Stimulated activated CD8-positive, alpha-beta memory T cell treated with anti-CD3 and anti-CD28 coated beads, Interleukin-7, amount 100 ng/mL, for 4 hours (primary cell): ENCODE data around the gene DLGAP3.

ENCODE experiments used
- DNase-seq, 2 donors: peaks; one replicate each; pipeline ENCODE4 v3.0.0-alpha.2; 2020; ENCODE audit warnings: low read depth in 2 of 2

The DLGAP3 gene

GRCh38 chr1:34928699-34929496 lies 552 bp downstream of the DLGAP3 start:
- DNase-seq = peak; percentile 6 to 8

DNA sequence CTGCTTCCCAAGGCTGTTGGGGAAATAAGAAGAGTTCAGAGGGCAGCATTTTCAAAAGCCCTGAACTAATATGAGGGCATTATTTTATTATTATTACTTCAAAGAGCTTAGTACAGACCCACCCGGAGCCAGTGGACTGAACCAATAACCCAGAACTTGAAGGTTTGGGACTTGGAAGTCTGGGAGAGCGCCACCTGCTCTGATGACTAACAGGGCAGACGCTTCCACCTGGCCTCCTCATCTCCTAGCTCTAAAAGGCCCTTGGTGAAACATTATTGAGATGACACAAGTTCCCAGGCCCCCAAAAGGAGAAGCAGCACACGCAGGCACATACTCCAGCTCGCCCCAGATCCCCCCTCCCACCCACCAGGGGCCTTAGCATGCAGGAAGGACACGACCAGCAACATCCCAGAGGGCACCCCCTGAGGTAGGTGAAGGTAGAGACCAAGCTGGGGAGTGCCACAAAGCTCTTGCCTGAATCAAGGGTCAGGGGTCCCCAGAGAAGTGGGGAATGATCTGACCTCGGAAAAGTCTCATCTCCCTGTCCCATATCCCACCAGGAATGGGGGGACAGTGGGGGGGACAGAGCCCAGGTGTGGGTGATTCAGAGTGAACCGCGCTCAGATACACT lies 1.3 kb downstream of the DLGAP3 start:
- no peak for DNase-seq

DNA sequence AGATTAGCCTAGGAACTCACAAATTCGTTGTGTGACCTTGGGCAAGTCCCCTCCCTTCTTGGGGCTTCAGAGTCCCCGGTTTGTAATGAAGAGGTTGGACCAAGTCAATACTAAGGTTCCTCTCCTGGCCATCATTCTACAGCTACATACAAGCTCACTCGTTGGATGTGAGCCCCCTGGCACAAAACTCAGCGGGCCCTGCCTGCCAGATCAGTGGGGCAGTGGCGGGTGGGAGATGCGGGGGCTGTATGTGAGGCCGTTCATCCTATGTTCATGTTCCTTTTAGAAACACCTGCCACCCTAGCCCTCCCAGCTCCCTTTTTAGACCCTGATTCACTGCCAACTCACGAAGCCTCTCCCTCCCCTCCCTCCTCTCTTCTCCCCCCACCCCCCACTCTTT lies 2.1 kb downstream of the DLGAP3 start:
- DNase-seq = no peak

DNA sequence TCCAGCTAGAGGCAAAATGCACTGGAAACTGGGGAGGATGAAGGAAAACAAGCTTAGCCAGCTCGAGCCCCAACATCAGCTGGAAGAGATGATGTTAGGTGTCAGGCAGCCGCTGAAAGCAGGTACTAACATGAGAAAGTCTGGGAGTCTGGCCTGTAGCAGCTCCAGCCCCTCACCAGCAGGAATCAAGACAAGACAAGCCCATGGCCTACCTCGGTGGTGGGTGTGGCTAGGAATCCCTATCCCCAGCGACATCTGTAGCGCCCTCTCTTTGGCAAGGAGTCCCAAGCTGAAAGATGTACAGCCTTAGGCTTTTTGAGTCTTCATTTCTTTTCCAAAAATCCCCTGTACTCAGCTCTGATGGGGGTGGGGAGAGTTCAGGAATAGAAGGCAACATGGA lies 2.6 kb downstream of the DLGAP3 start:
- DNase-seq = no peak

GRCh38 chr1:34926156-34926555 lies 3.3 kb downstream of the DLGAP3 start:
- DNase-seq = no peak

GRCh38 chr1:34925730-34926129 lies 3.7 kb downstream of the DLGAP3 start:
- DNase-seq = no peak

- peak in 1 of 2 donors; percentile 22 for DNase-seq
These were observed 4.5 kb downstream of the DLGAP3 start for GRCh38 chr1:34924759-34925555.

DNA sequence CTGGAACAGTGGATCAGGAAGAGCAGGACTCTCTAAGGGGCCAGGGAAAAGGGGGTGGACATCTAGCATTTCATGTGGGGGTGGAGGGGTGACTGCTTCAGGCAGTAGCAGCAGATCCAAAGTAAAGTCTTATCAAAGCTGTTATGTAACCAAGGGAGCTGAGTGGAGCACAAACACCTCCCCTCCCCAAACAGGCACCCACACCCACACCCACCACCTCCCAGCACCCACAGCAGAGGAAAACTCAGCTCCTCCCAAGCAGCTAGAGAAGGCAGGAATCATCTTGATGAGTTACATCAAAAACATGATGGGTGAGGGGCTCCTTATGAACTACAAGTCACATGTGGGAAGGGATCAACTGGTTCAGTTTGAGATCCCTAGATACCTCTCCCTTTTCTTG lies 6.0 kb downstream of the DLGAP3 start:
- DNase-seq = no peak

GRCh38 chr1:34918977-34919561 lies 10.4 kb downstream of the DLGAP3 start:
- DNase-seq = peak in 1 of 2 donors; percentile 19

DNA sequence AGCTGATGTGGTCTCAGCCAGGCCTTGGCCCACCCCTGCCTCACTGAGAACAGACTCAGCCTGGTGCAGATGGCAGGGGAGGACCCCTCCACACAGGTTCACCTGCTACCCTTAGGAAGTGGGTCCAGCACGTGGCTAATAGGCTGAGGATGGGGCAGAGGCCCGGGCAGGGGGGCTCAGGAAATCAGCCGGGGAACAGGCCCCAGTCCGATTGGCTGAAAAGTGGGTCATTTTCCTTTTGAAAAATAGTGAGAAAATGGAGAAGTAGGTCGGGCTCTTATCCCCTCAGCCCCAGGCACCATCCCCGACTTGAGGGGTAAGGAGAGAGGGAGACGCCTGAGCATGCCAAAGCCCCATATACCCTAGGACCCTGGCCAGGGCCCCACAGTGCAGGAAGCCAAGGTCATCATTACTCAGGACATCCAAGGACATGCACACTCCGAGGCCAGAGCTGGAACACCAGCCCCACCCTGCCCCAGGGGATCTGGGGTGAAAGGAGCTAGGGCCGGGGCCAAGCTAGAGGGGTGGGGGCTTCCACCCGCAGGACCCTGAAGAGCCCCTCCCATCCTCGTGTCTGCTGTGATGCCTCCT lies 11.0 kb downstream of the DLGAP3 start:
- no peak for DNase-seq

DNA sequence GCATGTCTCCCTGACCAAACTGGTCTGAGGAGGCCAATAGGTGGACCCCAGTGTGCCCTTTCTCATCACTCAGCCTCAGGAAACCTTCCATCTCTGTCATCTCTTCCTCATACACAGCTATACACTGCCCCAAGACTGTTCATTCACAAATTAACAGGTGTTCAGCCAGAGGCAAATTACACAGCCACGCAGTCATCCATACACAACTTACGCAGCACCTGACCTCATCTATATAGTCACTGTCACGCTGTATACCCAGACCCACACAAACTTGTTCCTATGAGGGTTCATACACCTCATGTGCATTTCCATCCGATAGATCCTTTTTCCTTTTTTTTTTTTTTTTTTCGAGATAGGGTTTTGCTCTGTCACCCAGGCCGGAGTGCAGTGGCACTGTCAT lies 12.4 kb downstream of the DLGAP3 start:
- no peak for DNase-seq

DNA sequence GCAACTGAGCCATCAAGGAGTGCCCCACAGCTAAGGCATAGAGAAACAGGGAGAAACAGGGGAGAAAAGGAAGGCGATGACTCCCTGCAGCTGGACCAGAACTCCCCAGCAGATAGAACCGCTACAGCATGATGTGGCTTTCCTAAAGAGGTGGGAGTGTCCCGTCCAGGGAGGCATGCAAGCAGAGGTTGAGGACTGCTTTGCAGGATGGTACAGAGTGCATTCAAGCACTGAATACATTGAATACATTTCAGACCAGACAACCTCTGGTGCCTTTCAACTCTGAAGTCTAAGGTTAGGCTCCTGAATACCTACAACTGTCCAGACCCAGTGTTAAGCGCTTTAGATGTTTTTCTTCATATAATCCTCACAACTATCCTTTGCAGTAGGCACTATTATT lies 13.3 kb downstream of the DLGAP3 start:
- no peak for DNase-seq

DNA sequence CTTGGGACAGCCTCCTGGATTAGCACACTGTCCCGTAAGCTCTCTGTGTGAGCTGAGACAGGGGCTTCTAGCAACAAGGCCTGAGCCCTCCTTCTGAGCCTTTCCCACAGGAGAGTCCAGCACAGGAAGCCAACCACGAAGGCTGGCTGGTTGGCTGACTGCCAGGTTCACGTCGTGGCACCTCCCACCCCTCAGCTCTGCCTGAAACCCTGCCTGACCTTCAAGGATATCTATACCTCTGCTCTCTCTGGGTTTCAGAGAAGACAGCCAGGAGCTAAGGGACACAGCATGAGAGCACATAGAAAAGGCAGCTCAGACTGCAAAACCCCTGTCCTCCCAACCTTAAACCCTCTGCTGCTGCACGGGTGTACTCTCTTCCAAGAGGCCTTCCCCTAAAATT lies 13.9 kb downstream of the DLGAP3 start:
- DNase-seq = no peak

DNA sequence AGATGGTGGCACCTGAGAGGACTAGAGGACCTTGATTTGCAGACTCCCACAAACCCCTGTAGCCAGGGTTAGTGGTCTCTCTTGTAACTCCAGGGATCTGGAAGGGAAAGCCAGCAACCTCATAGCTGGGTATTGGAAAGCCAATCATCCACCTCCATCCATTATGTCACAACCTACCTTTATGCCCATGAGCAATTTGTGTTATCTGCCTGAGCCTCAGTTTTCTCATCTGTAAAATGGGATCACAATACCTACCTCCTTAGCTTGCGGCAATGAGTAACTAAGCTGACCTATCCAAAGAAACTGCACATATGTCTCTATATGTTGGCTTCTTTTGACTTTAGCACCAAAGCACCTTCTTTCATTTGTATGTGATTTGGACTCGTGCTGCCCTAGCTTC lies 14.5 kb downstream of the DLGAP3 start:
- no peak for DNase-seq

DNA sequence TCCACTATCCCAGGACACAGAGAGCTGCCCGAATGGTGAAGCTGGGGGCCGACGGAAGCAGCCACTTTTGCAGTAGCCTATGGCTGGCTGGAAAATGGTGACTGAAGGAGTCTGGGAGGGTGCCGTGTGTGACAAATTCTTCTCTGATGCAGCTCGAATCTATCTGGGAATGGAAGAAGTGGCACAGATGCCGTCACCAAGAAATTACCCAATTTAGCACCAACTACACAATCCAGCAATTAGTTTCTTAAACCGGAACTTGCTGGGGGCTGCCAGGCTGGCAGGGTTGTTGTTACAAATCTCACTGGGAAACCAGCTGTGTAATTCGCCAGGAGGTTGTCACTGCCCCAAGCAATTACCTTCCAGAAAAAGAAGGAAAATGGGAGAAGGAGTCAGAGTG lies 18.0 kb downstream of the DLGAP3 start:
- no peak for DNase-seq

GRCh38 chr1:34910425-34910824 lies 19.0 kb downstream of the DLGAP3 start:
- DNase-seq = no peak

- no peak for DNase-seq
These were observed 21.1 kb downstream of the DLGAP3 start for GRCh38 chr1:34908369-34908768.

- no peak for DNase-seq
These were observed 21.9 kb downstream of the DLGAP3 start for GRCh38 chr1:34907487-34908090.

DNA sequence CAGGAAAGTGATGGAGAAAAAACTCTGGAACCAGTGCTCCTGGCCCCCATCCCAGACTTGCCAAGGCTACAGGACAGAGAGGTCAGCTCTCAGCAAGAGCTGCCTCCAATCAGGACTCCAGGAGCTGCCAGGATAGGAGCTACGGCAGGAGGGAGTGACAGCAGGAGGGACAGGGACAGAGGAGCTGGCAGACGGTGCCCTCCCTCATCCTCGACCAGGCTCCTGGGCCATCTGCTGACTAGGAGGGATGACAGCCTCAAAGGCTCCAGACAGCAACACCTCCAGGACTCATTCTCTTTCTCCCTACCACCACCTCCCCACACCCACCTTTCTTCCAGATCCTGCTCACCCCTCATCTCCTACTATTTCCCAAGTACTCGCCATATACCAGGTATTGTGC lies 22.7 kb downstream of the DLGAP3 start:
- DNase-seq = no peak

GRCh38 chr1:34906222-34906621 lies 23.2 kb downstream of the DLGAP3 start:
- DNase-seq = no peak

- DNase-seq = no peak
These were observed 24.4 kb downstream of the DLGAP3 start for GRCh38 chr1:34905098-34905459.
